GM18505 (cell line): Measurements from ENCODE around the gene DHRSX.
"Not testable (repeated sequence)": the region's sequence is repeated elsewhere in the genome, so short reads cannot be mapped to it uniquely, and the experiment has no call there.

Source experiments
- ATAC-seq: cut with Tn5 transposase; IDR thresholded peaks from one replicate; pipeline ENCODE4 v1.9.1; 2021; ENCODE audit not compliant: unreplicated experiment
- POLR2A ChIP-seq: IDR thresholded peaks from 4 replicates; pipeline ENCODE4 v1.6.1; 2011; ENCODE audit warnings: borderline replicate concordance; ENCODE audit not compliant: insufficient read depth, insufficient read length; ENCODE audit errors: extremely low read depth

The DHRSX gene

DNA sequence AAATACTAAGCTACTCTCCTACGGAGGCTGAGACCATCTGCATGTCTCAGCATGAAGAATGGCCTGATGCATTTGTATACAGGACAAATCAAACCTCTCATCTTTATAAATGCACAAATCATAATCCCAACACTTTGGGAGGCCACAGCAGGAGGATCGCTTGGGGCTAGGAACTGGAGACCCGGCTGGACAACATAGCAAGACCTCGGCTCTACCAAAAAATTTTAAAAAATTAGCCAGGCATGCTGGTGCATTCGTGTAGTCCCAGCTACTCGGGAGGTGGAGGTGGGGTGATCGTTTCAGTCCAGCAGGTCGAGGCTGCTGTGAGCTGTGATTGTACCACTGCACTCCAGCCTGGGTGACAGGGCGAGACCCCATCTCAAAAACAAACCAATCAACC, 262.8 kb downstream of the DHRSX start:
- no peak for TF ChIP-seq POLR2A
- no peak for ATAC-seq

DNA sequence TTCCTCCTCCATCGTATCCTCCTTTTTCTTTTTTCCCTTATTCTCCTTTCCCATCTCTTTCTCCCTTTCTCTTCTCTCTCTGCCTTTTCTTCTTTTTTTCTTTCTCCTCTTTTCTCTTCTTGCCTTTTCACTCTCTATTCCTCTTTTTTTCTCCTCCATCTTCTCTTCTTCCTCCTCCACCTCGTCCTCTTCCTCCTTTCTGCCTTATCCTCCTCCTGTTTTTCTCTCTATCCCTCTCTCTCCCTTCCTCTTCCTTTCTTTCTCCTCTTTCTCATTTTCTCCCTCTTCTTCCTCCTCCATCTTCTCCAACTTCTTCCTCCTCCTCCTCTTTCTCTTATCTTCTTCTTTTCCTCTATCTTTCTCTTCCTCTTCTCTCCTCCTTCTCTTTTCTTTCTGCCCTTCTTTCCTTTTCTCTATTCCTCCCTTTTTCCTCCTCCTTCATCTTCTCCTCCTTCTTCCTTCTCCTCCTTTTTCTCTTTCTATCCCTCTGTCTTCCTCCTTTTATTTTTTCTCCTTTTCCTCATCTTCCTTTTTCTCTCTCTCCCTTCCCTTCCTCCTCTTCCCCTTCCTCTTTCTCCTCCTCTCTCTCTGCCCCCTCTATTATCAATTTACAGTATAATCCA, 269.1 kb downstream of the DHRSX start:
- no peak for TF ChIP-seq POLR2A
- ATAC-seq = no peak

DNA sequence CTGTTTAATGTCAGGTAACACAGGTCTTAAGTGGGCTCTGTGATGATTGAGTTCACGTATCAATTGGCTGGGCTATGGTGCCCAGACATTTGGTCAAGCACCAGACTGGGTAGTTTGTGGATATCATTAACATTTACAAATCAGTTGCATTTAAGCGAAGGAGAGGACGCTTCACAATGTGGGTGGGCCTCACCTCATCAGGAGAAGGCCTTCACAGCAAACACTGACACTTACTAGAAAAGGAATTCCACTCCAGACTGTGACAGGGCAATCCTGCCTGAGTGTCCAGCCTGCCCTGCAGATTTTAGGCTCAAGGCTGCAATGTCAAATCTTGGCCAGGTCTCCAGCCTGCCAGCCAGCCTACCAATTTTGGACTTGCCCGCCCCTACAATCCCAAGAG, 270.3 kb downstream of the DHRSX start:
- TF ChIP-seq POLR2A = no peak
- no peak for ATAC-seq

DNA sequence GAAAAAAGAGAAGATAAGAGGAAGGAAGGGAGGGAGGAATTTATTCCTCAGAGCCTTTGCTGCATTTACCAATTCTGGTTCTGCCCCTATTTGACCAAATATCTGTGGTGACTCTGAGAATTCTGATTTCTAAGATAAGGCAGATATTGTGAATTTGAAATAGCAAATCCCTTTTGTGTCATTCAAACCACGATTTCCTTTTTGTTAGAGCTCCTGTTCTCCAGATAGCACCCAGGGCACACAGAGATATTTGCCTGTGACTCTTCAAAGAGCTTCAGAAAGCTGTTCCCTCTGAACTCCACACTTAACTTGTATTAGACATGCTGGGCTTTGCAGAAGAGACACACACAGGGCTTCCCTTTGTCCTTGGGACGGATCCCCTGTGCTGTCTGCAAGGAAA, 272.2 kb downstream of the DHRSX start:
- ATAC-seq = no peak
- no peak for TF ChIP-seq POLR2A

DNA sequence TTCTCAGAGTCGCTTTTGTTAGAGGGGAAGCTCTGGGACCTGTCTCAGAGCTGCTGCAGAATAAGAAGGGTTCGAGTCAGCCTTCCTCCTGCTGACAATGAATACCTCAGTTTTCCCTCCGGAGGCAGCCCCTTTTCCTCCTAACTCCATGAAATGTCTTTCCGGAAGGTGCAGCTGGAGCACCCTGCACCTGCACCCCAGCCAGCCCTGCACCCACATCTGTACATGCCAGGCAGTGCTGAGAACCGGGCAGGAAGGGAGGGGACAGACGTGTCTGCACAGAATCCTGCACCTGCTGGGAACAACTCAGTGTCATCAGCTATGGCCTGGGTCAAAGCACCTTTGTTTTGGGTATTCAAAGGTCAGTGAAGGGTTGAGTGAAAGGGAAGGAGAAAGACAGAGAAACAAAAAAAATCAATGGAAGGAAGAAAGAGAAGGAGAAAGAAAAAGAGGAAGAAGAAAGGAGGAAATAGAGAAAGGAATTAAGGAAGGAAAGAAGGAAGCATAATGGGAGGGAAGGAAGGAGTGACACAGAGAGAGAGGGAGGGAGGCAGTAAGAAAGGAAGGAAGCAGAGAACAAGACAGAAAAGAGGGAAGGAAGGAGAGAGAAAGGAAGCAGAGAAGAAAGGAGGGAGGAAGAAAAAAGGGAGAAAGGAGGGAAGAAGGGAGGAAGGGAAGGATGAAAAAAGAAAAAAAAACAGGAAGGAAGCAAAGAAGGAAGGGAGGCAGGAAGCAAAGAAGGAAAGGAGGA, 273.7 kb downstream of the DHRSX start:
- no peak for ATAC-seq
- no peak for TF ChIP-seq POLR2A

DNA sequence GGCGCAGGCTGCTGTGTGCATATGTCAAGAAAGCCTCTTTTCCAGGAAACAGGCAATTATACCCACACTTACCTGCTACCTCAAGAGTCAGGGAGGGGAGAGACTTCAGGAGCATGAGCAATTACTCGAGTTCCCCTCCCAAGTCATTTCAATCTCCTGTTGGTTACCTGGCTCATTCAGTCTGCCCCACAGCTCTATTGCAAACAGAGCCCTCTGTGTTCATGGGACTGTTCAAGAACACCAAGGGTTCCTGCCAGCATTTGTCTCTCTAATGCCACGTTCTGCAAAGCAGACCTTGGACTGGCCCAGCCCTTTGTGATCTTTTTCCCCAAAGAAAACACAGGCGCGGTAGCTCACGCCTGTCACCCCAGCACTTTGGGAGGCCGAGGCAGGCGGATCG, 274.6 kb downstream of the DHRSX start:
- TF ChIP-seq POLR2A = no peak

DNA sequence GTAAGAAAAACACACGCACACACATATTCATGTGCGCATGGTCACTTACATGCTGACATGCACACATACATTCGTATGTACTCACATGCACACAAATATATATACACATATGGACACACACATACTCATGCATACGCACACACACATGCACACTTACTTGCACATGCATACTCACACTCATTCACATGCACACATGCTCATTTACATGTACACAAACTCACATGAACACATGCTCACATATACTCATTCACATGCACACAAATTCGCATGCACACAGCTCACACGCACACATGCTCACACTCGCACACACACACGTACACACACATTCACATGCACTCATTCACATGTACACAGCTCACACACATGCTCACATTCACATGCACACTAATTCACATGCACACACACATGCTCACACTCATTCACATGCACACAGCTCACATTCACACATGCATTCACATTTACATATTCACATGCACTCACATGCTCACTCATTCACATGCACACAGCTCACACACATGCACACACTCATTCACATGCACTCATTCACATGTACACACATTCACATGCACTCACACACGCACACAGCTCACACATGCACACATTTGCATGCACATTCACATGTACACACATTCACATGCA, 276.1 kb downstream of the DHRSX start:
- no peak for ATAC-seq
- TF ChIP-seq POLR2A = no peak

More for the DNA sequence above, 274.6 kb downstream of the DHRSX start:
- ATAC-seq = no peak

DNA sequence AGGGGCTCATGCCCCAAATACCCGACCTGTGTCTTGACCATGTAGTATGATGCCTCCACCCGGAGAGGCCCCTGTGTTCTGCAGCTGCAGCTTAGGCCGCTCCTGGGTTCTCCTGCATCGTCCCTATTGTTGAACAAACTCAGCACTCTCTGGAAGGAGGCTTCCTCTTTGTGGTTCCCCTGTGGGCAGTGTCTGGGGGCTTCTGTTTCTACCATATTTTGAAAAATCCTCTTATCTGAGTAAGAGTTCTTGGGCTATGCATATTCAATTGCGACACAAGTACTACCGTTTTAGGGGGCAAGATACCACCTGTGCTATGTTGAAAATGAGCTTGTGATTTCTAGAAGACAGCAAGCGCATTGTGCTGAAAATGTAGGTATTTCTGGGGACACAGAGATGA, 276.6 kb downstream of the DHRSX start:
- no peak for TF ChIP-seq POLR2A
- ATAC-seq = no peak

DNA sequence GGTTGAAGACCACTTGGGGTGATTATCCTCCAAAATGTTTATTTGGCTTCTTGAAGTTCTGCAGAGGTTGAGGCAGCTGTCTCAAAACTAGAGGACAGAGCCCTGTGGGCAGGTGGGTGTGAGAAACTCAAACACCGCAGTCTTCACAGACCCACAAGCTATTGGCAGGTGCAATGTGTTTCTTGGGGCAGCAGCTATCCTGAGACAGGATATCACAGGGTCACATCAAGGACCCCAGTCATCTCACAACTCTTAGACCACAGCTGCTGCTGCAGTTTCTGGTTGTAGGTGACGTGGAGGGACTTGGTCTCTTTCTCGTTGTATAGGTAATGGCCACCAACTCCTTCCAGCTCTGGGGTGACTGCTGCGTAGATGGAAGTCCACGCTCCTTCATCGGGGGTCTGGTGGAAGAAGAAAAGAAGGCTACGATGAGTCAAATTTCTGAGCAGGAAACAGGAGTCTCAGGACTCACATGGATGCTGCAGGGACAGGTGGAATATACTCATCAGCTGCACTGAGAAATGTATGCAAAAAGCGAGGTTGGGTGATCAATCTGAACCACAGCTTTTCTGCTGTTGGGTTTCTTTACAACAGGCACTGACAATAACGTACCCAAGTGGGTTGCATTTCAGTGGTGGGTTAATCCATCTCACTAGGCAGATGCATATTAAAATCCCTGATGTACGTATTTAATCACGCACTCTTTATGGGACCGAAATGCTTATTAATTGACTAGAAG, 279.8 kb downstream of the DHRSX start:
- ATAC-seq = no peak
- TF ChIP-seq POLR2A = no peak

DNA sequence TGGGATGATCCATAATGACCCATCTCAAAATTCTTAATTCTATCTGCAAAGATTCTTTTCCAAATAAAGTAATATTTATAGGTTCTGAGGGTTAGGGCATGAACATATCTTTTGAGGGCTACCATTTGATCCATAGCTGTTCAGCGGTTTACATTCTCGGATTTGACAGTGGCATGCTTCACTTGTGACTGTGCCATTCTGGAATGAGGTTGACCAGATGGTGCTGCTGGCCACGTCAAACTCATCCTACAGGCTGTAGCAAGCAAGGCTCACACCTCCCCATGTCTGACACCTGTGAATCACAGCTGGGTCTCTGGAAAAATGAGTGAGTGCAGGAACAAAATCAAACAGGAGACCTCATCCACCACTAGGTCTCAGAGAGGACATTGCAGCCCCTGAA, 280.5 kb downstream of the DHRSX start:
- ATAC-seq = no peak
- TF ChIP-seq POLR2A = no peak

DNA sequence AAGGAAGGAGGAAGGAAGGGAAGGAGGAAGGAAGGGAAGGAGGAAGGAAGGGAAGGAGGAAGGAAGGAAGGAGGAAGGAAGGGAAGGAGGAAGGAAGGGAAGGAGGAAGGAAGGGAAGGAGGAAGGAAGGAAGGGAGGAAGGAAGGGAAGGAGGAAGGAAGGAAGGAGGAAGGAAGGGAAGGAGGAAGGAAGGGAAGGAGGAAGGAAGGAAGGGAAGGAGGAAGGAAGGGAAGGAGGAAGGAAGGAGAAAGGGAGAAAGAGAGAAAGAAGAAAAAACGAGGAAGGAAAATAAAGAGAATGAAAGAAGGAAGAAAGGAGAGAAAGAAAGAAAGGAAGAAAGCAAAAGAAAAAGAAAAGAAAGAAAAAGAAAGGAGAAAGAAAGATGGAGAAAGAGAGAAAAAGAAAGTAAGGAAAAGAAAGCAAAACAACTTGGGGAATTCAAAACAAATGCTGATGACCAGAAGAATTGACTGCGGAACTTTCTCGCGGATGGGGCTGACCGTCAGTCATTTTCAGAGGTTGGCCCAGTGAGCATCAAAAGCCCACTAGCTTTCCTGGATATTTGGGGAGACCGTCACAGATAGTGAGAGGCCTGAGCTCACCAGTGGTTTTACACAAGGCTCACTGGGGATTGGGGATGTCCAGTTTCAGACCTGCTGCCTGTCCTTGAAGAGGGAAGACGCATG, 286.5 kb downstream of the DHRSX start:
- not testable (repeated sequence) for ATAC-seq

DNA sequence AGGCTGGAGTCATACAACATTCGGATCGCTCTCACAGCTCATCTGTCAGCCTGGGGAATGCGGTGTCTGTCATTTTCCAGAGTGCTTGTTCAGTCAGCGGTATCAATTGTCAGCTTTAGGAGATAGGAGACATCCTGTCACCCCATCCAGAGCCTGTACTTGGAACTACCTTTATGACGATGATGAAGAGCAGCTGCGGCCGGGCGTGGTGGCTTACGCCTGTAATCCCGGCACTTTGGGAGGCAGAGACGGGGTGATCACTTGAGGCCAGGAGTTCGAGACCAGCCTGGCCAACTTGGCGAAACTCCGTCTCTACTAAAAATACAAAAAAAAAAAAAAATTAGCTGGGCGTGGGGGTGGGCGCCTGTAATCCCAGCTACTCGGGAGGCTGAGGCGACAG, 289.1 kb downstream of the DHRSX start:
- ATAC-seq = not testable (repeated sequence)

DNA sequence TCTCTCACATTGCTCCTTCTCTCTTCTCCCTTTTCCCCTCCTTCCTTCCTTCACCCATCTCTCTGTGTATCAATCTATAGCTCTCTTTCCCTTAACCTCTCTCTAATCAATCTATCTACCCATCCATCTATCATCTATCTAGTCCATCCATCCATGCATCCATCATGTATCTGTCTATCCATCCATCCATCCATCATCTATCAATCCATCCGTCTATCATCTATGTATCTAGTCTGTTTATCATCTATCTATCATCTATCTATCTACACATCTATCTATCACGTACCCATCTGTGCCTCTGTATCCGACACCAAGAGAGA, 307.5 kb downstream of the DHRSX start:
- no peak for ATAC-seq
- no peak for TF ChIP-seq POLR2A
